Gastrocnemius medialis (tissue), 4 donors: ENCODE measurements around the gene MTFP1.

ENCODE experiments used
- CTCF ChIP-seq, 5 experiments: fragments of 450-650 bp in 3 of 5; fragments of 200-600 bp in 2 of 5; sonication (generic) in 2 of 5; IDR thresholded peaks in 4 of 5; conservative IDR thresholded peaks in 1 of 5; 1 replicate in 4 of 5; 2 replicates in 1 of 5; pipeline ENCODE4 v1.5.1; 2016 to 2019; ENCODE audit warnings: antibody characterized with exemption in 5 of 5, mild to moderate bottlenecking in 3 of 5, moderate library complexity in 3 of 5
- POLR2A ChIP-seq, 2 donors: fragments of 450-650 bp; IDR thresholded peaks; one replicate each; pipeline ENCODE4 v1.6.1; 2017; ENCODE audit warnings: antibody characterized with exemption in 2 of 2, mild to moderate bottlenecking in 2 of 2, moderate library complexity in 2 of 2

DNA sequence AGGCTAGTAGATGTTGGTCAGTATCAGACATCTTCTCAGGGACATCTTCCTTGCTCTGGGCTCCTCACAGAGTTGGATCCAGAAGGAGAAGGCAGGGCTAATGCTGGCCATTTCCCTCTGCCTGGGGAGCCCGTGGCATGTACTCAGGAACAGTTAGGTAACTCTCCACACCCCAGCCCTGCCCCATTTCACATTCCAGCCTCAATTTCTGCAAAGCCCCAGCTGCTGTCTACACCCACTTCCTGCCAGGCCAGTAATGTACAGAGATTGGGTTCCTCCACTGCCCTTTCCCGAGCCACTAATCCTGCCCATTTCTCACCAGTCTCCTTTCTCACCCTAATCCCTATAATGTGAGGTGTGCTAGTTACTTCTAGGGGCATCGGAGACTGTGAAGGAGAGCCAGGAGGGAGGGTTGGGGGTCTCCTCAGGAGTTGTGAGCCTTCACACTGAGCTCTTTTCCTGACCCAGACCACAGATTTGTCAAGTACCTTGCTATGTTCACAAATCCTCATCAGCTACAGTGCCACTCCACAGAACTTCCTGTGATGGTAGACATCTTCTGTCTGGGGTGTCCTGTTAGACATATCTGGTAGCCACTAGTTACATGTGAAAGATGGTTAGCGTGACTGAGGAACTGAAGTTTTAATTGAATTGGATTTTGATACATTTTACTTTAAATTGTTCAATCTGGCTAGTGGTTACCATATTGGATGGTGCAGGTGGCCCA, 47.6 kb downstream of the MTFP1 start:
- TF ChIP-seq POLR2A (IDR thresholded peaks at IDR 0.05) (no peak), CTCF (IDR thresholded peaks at IDR 0.05 in 4 of 5, conservative IDR thresholded peaks at IDR 0.05 in 1 of 5) (no peak)
